ENCODE data around the gene TBX18.

The TBX18 gene

GRCh38 chr6:84691978-84692623 lies 72.3 kb downstream of the TBX18 start:
- H3K27me3 ChIP-seq (ENCODE audit: control insufficient read depth, insufficient read depth, low read length): no peaks in the 10 kb centered on the region
- H3K9me3 ChIP-seq (ENCODE audit: control insufficient read depth, low read depth, low read length): no peaks in the 10 kb centered on the region
- H3K9ac ChIP-seq (ENCODE audit: low read length): no peak overlapping the region
- no peak overlapping the region for H3K27ac ChIP-seq (ENCODE audit: low read length)
- no peaks in the 10 kb centered on the region for H3K36me3 ChIP-seq (ENCODE audit: control insufficient read depth, low read depth, low read length)
- no peaks in the 10 kb centered on the region for H3K4me1 ChIP-seq (ENCODE audit: control insufficient read depth, low read depth, low read length)
- no peak overlapping the region for H3K4me3 ChIP-seq (ENCODE audit: low read length)

GRCh38 chr6:84688141-84688873 lies 76.1 kb downstream of the TBX18 start:
- Histone ChIP-seq H3K27me3 (ENCODE audit: control insufficient read depth, insufficient read depth, low read length) (no peaks in the 10 kb centered on the region), H3K9ac (ENCODE audit: low read length) (no peak overlapping the region), H3K9me3 (ENCODE audit: control insufficient read depth, low read depth, low read length) (no peaks in the 10 kb centered on the region), H3K4me3 (ENCODE audit: low read length) (no peak overlapping the region), H3K4me1 (ENCODE audit: control insufficient read depth, low read depth, low read length) (no peaks in the 10 kb centered on the region), H3K36me3 (ENCODE audit: control insufficient read depth, low read depth, low read length) (no peaks in the 10 kb centered on the region), H3K27ac (ENCODE audit: low read length) (no peak overlapping the region)

- Histone ChIP-seq H3K27me3 (ENCODE audit: control insufficient read depth, insufficient read depth, low read length) (no peaks in the 10 kb centered on the region), H3K36me3 (ENCODE audit: control insufficient read depth, low read depth, low read length) (no peaks in the 10 kb centered on the region), H3K4me1 (ENCODE audit: control insufficient read depth, low read depth, low read length) (no peaks in the 10 kb centered on the region), H3K9ac (ENCODE audit: low read length) (no peak overlapping the region), H3K9me3 (ENCODE audit: control insufficient read depth, low read depth, low read length) (no peaks in the 10 kb centered on the region), H3K27ac (ENCODE audit: low read length) (no peak overlapping the region), H3K4me3 (ENCODE audit: low read length) (no peak overlapping the region)
Observed at GRCh38 chr6:84687431-84687830, 77.0 kb downstream of the TBX18 start.

- Histone ChIP-seq H3K27me3 (ENCODE audit: control insufficient read depth, insufficient read depth, low read length) (no peaks in the 10 kb centered on the region), H3K27ac (ENCODE audit: low read length) (no peak overlapping the region), H3K36me3 (ENCODE audit: control insufficient read depth, low read depth, low read length) (no peaks in the 10 kb centered on the region), H3K9ac (ENCODE audit: low read length) (no peak overlapping the region), H3K4me3 (ENCODE audit: low read length) (no peak overlapping the region), H3K9me3 (ENCODE audit: control insufficient read depth, low read depth, low read length) (no peaks in the 10 kb centered on the region), H3K4me1 (ENCODE audit: control insufficient read depth, low read depth, low read length) (no peaks in the 10 kb centered on the region)
Observed at GRCh38 chr6:84685983-84686584, 78.3 kb downstream of the TBX18 start.

- Histone ChIP-seq H3K36me3 (ENCODE audit: control insufficient read depth, low read depth, low read length) (no peaks in the 10 kb centered on the region), H3K9me3 (ENCODE audit: control insufficient read depth, low read depth, low read length) (no peaks in the 10 kb centered on the region), H3K27me3 (ENCODE audit: control insufficient read depth, insufficient read depth, low read length) (no peaks in the 10 kb centered on the region), H3K27ac (ENCODE audit: low read length) (no peak overlapping the region), H3K9ac (ENCODE audit: low read length) (no peak overlapping the region), H3K4me3 (ENCODE audit: low read length) (no peak overlapping the region), H3K4me1 (ENCODE audit: control insufficient read depth, low read depth, low read length) (no peaks in the 10 kb centered on the region)
Observed at GRCh38 chr6:84681693-84682326, 82.6 kb downstream of the TBX18 start.

- no peaks in the 10 kb centered on the region for H3K27me3 ChIP-seq (ENCODE audit: control insufficient read depth, insufficient read depth, low read length)
- no peaks in the 10 kb centered on the region for H3K4me1 ChIP-seq (ENCODE audit: control insufficient read depth, low read depth, low read length)
- no peaks in the 10 kb centered on the region for H3K9me3 ChIP-seq (ENCODE audit: control insufficient read depth, low read depth, low read length)
- H3K27ac ChIP-seq (ENCODE audit: low read length): no peak overlapping the region
- no peaks in the 10 kb centered on the region for H3K36me3 ChIP-seq (ENCODE audit: control insufficient read depth, low read depth, low read length)
- H3K9ac ChIP-seq (ENCODE audit: low read length): no peak overlapping the region
- H3K4me3 ChIP-seq (ENCODE audit: low read length): no peak overlapping the region
Observed at GRCh38 chr6:84675651-84676050, 88.7 kb downstream of the TBX18 start.

GRCh38 chr6:84674395-84674794 lies 90.0 kb downstream of the TBX18 start:
- Histone ChIP-seq H3K27me3 (ENCODE audit: control insufficient read depth, insufficient read depth, low read length) (no peaks in the 10 kb centered on the region), H3K36me3 (ENCODE audit: control insufficient read depth, low read depth, low read length) (no peaks in the 10 kb centered on the region), H3K4me3 (ENCODE audit: low read length) (no peak overlapping the region), H3K9ac (ENCODE audit: low read length) (no peak overlapping the region), H3K27ac (ENCODE audit: low read length) (no peak overlapping the region), H3K4me1 (ENCODE audit: control insufficient read depth, low read depth, low read length) (no peaks in the 10 kb centered on the region), H3K9me3 (ENCODE audit: control insufficient read depth, low read depth, low read length) (no peaks in the 10 kb centered on the region)

GRCh38 chr6:84671183-84671582 lies 93.2 kb downstream of the TBX18 start:
- H3K27me3 ChIP-seq (ENCODE audit: control insufficient read depth, insufficient read depth, low read length): no peaks in the 10 kb centered on the region
- H3K27ac ChIP-seq (ENCODE audit: low read length): no peak overlapping the region
- no peaks in the 10 kb centered on the region for H3K36me3 ChIP-seq (ENCODE audit: control insufficient read depth, low read depth, low read length)
- no peaks in the 10 kb centered on the region for H3K9me3 ChIP-seq (ENCODE audit: control insufficient read depth, low read depth, low read length)
- H3K9ac ChIP-seq (ENCODE audit: low read length): no peak overlapping the region
- H3K4me3 ChIP-seq (ENCODE audit: low read length): no peak overlapping the region
- no peaks in the 10 kb centered on the region for H3K4me1 ChIP-seq (ENCODE audit: control insufficient read depth, low read depth, low read length)

- no peak overlapping the region for H3K9ac ChIP-seq (ENCODE audit: low read length)
- H3K4me1 ChIP-seq (ENCODE audit: control insufficient read depth, low read depth, low read length): no peaks in the 10 kb centered on the region
- no peaks in the 10 kb centered on the region for H3K9me3 ChIP-seq (ENCODE audit: control insufficient read depth, low read depth, low read length)
- no peak overlapping the region for H3K4me3 ChIP-seq (ENCODE audit: low read length)
- H3K36me3 ChIP-seq (ENCODE audit: control insufficient read depth, low read depth, low read length): no peaks in the 10 kb centered on the region
- no peaks in the 10 kb centered on the region for H3K27me3 ChIP-seq (ENCODE audit: control insufficient read depth, insufficient read depth, low read length)
- H3K27ac ChIP-seq (ENCODE audit: low read length): no peak overlapping the region
Observed at GRCh38 chr6:84669945-84670344, 94.5 kb downstream of the TBX18 start.

- Histone ChIP-seq H3K36me3 (ENCODE audit: control insufficient read depth, low read depth, low read length) (no peaks in the 10 kb centered on the region), H3K9ac (ENCODE audit: low read length) (no peak overlapping the region), H3K27ac (ENCODE audit: low read length) (no peak overlapping the region), H3K4me3 (ENCODE audit: low read length) (no peak overlapping the region), H3K9me3 (ENCODE audit: control insufficient read depth, low read depth, low read length) (no peaks in the 10 kb centered on the region), H3K27me3 (ENCODE audit: control insufficient read depth, insufficient read depth, low read length) (no peaks in the 10 kb centered on the region), H3K4me1 (ENCODE audit: control insufficient read depth, low read depth, low read length) (no peaks in the 10 kb centered on the region)
Observed at GRCh38 chr6:84667252-84668213, 96.9 kb downstream of the TBX18 start.

- no peak overlapping the region for H3K27ac ChIP-seq (ENCODE audit: low read length)
- no peaks in the 10 kb centered on the region for H3K36me3 ChIP-seq (ENCODE audit: control insufficient read depth, low read depth, low read length)
- H3K4me3 ChIP-seq (ENCODE audit: low read length): no peak overlapping the region
- H3K9ac ChIP-seq (ENCODE audit: low read length): no peak overlapping the region
- no peaks in the 10 kb centered on the region for H3K9me3 ChIP-seq (ENCODE audit: control insufficient read depth, low read depth, low read length)
- no peaks in the 10 kb centered on the region for H3K27me3 ChIP-seq (ENCODE audit: control insufficient read depth, insufficient read depth, low read length)
- H3K4me1 ChIP-seq (ENCODE audit: control insufficient read depth, low read depth, low read length): no peaks in the 10 kb centered on the region
Observed at GRCh38 chr6:84665401-84665800, 99.0 kb downstream of the TBX18 start.
